Glutamatergic neuron (in vitro differentiated cells): ENCODE results near the gene GLIS1. TPM values are rescaled to one million over a fixed set of nuclear protein-coding genes. Genes with fewer than 3 reads are reported as not detected.

Experiments
- DNase-seq: peaks from one replicate; pipeline ENCODE4 v3.0.0; 2022
- H3K27ac Mint-ChIP-seq: one replicate; pipeline ENCODE4 v1.8.0; 2020; ENCODE audit warnings: mild to moderate bottlenecking, mixed read lengths, inconsistent platforms; ENCODE audit not compliant: unreplicated experiment
- H3K27me3 Mint-ChIP-seq: one replicate; pipeline ENCODE4 v1.8.0; 2020; ENCODE audit warnings: mild to moderate bottlenecking, moderate library complexity, mixed read lengths, inconsistent platforms; ENCODE audit not compliant: unreplicated experiment
- H3K36me3 Mint-ChIP-seq: one replicate; pipeline ENCODE4 v1.8.0; 2020; ENCODE audit warnings: mild to moderate bottlenecking, mixed read lengths, inconsistent platforms; ENCODE audit not compliant: unreplicated experiment
- H3K4me1 Mint-ChIP-seq: one replicate; pipeline ENCODE4 v1.8.0; 2020; ENCODE audit warnings: mild to moderate bottlenecking, low read depth, mixed read lengths, inconsistent platforms; ENCODE audit not compliant: unreplicated experiment
- H3K4me3 Mint-ChIP-seq: one replicate; pipeline ENCODE4 v1.8.0; 2020; ENCODE audit warnings: mild to moderate bottlenecking, mixed read lengths, inconsistent platforms; ENCODE audit not compliant: unreplicated experiment
- H3K9me3 Mint-ChIP-seq: one replicate; pipeline ENCODE4 v1.8.0; 2020; ENCODE audit warnings: mild to moderate bottlenecking, moderate library complexity, mixed read lengths, inconsistent platforms; ENCODE audit not compliant: unreplicated experiment
- CTCF ChIP-seq: fragments of 200-600 bp; sonication (generic); IDR thresholded peaks from one replicate; pipeline ENCODE4 v1.5.0; 2021; ENCODE audit not compliant: partially characterized antibody, unreplicated experiment
- total RNA-seq: library from RNA; stranded (reverse); fragmentation: NEBNext Ultra II Directional; extraction: Animal tissue kit (Norgen Biotek cat#: 25700); gene quantifications from one replicate; pipeline ENCODE4 v1.2.1, GENCODE V29; 2021; ENCODE audit not compliant: unreplicated experiment

GLIS1 gene
- total RNA-seq, 1 donor from 2014 or later = 0.76 TPM

GRCh38 chr1:53554592-53555305 lies 184.2 kb downstream of the GLIS1 start:
- no peaks in the 10 kb centered on the region for H3K36me3 Mint-ChIP-seq
- peaks cover 22% of the 10 kb centered on the region for H3K4me1 Mint-ChIP-seq
- no peak overlapping the region for H3K4me3 Mint-ChIP-seq
- H3K9me3 Mint-ChIP-seq = peaks cover 7% of the 10 kb centered on the region
- TF ChIP-seq CTCF = no peak
- DNase-seq = peak; percentile 8
- H3K27me3 Mint-ChIP-seq = peaks cover 1% of the 10 kb centered on the region
- H3K27ac Mint-ChIP-seq = no peak overlapping the region

- Mint-ChIP-seq H3K27me3 (peaks cover 1% of the 10 kb centered on the region), H3K4me1 (peaks cover 20% of the 10 kb centered on the region), H3K36me3 (no peaks in the 10 kb centered on the region), H3K4me3 (no peak overlapping the region), H3K27ac (no peak overlapping the region), H3K9me3 (peaks cover 7% of the 10 kb centered on the region)
- DNase-seq = peak; percentile 12
- no peak for TF ChIP-seq CTCF
Observed at GRCh38 chr1:53553734-53554509, 185.0 kb downstream of the GLIS1 start.

- H3K9me3 Mint-ChIP-seq = peaks cover 7% of the 10 kb centered on the region
- TF ChIP-seq CTCF = no peak
- peak; percentile 5 for DNase-seq
- H3K36me3 Mint-ChIP-seq = no peaks in the 10 kb centered on the region
- H3K27me3 Mint-ChIP-seq = peaks cover 1% of the 10 kb centered on the region
- H3K4me1 Mint-ChIP-seq = peaks cover 20% of the 10 kb centered on the region
- no peak overlapping the region for H3K4me3 Mint-ChIP-seq
- H3K27ac Mint-ChIP-seq = no peak overlapping the region
Observed at GRCh38 chr1:53552981-53553733, 185.8 kb downstream of the GLIS1 start.

GRCh38 chr1:53552146-53552861 lies 186.7 kb downstream of the GLIS1 start:
- Mint-ChIP-seq H3K36me3 (no peaks in the 10 kb centered on the region), H3K27ac (no peak overlapping the region), H3K9me3 (peaks cover 4% of the 10 kb centered on the region), H3K4me1 (peaks cover 22% of the 10 kb centered on the region), H3K4me3 (no peak overlapping the region), H3K27me3 (peaks cover 1% of the 10 kb centered on the region)
- no peak for TF ChIP-seq CTCF
- DNase-seq = peak; percentile 21
